GM12891 (cell line): ENCODE data around the gene ZC3H12A.

ENCODE experiments used
- PAX5 ChIP-seq: IDR thresholded peaks from 2 replicates; pipeline ENCODE4 v1.6.1; 2011; ENCODE audit warnings: low read length, moderate library complexity, mild to moderate bottlenecking; ENCODE audit not compliant: insufficient read depth, severe bottlenecking
- POLR2A ChIP-seq: IDR thresholded peaks from 2 replicates; pipeline ENCODE4 v1.6.1; 2011; ENCODE audit warnings: low read depth, low read length, control low read depth
- POLR2AphosphoS5 ChIP-seq: IDR thresholded peaks from 2 replicates; pipeline ENCODE4 v1.6.1; 2011; ENCODE audit warnings: low read depth, low read length, control low read depth
- POU2F2 ChIP-seq: IDR thresholded peaks from 2 replicates; pipeline ENCODE4 v1.6.1; 2011; ENCODE audit warnings: low read depth, mild to moderate bottlenecking, control low read depth, low read length, moderate library complexity
- SPI1 ChIP-seq: IDR thresholded peaks from 2 replicates; pipeline ENCODE4 v1.6.1; 2011; ENCODE audit warnings: low read depth, low read length, control low read depth
- TAF1 ChIP-seq: IDR thresholded peaks from 2 replicates; pipeline ENCODE4 v1.6.1; 2011; ENCODE audit warnings: low read depth, low read length, control low read depth

- TF ChIP-seq POLR2AphosphoS5 (no peak), POLR2A (no peak), TAF1 (no peak), POU2F2 (no peak), SPI1 (no peak), PAX5 (no peak)
Measured at GRCh38 chr1:37458551-37458950, 15.8 kb upstream of the ZC3H12A start.
